Activated CD4-positive, alpha-beta T cell treated with anti-CD3 and anti-CD28 coated beads, Interleukin-2, Interleukin-6, amounts not matched to agents 100 ng/mL and 50 ng/mL, durations not matched to agents 16 hours and 8 hours (primary cell): ENCODE measurements around the gene ANO10.
"Not testable (repeated sequence)": the region's sequence is repeated elsewhere in the genome, so short reads cannot be mapped to it uniquely, and the experiment has no call there.

Experiments
- DNase-seq: peaks from one replicate; pipeline ENCODE4 v3.0.0-alpha.2; 2020

Gene ANO10

DNA sequence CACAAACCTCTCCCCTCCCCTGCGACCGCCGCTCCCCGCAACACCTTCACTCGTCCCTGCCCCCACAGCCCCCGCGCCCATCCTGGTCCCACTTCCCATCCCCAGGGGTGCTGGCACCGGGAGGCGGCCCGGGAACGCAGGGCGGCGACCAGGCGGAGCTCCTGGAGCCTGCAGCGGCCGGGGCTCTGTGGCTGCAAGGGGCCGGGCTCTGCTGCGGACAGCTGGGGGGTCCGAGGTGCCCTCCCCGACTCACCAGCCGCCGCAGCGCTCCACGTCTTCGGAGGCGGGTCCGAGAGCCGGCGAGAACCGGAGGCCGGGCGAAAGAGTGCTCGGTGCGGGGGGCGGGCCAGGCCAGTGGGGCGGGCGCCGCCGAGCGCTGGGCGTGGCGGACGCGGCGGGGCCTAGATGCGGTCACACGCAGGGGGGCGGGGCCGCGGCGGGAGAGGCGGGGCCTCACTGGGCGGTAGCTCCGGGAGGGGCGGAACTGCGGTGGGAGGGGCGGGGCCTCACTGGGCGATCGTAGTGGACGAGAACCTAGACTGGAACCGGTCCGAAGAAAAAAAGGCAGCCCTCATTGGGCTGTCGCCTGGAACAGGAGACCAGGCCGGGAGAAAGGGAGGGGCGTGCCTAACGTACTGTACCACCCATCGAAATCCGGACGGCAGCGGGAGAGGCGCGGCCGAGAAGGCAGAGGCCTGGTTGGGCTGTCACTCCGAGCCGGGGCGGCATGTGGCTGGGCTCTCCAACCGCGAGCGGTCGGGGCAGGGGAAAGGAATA lies at the start of gene ANO10:
Gene ANO10 (minus strand): TSS at position 356 of the 777 bp plus-strand sequence. CDS start 16,159 bp downstream, outside the sequence.
- peak; percentile 98 for DNase-seq

DNA sequence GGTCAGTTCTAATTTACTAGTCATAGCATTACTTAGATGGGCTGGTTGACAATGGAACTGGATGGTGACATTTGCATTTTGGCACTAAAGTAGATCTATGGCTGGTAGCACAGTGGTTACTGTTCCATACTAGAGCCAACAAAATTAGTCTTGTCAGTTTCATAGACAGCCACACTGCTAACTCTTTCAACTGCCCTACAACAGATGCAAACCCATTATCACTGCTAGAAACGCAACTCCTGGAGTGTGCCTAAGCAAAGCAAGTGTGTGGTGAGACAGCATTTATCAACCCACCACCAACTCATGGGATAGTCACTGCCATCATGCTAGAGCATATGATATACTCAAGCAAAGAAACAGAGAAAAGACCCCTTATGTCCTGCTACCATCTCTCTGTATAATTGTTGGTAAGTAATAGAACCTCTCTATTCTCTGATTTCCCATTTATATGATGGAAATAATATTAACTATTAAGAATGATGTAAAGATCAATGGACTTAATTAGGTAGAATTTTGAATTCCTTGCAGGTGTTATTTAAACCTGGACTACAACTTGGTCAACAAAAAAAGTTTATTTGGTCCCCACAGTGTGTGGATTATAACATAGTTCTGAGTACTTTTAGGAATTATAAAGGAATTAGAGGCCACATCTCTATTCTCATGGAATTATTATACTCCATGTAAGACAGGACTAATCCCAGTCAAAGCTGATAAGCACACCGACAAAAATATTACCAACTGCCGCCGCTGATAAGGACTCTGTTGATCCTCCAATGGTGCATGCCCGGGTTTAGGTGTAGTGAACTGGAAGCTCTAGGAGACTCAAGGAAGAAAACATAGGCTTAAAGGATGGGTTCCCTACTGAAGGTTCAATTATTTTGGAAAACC lies 49.1 kb upstream of the ANO10 start:
- DNase-seq: no peak

DNA sequence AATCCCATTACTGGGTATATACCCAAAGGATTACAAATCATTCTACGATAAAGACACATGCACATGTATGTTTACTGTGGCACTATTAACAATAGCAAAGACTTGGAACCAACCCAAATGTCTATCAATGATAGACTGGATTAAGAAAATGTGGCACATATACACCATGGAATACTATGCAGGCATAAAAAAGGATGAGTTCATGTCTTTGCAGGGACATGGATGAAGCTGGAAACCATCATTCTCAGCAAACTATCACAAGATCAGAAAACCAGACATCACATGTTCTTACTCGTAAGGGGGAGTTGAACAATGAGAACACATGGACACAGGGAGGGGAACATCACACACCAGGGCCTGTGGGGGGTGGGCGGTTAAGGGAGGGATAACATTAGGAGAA lies 43.2 kb upstream of the ANO10 start:
- DNase-seq: not testable (repeated sequence)

DNA sequence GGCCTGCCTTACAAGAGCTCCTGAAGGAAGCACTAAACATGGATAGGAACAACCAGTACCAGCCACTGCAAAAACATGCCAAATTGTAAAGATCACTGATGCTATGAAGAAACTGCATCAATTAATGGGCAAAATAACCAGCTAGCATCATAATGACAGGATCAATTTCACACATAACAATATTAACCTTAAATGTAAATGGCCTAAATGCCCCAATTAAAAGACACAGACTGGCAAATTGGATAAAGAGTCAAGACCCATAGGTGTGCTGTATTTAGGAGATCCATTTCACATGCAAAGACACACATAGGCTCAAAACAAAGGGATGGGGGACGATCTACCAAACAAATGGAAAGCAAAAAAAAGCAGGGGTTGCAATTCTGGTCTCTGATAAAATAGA lies 39.6 kb upstream of the ANO10 start:
- DNase-seq: not testable (repeated sequence)

GRCh38 chr3:43659250-43659880 lies 37.6 kb upstream of the ANO10 start:
- no peak for DNase-seq

- not testable (repeated sequence) for DNase-seq
These were observed 34.6 kb upstream of the ANO10 start for GRCh38 chr3:43656390-43656789.

DNA sequence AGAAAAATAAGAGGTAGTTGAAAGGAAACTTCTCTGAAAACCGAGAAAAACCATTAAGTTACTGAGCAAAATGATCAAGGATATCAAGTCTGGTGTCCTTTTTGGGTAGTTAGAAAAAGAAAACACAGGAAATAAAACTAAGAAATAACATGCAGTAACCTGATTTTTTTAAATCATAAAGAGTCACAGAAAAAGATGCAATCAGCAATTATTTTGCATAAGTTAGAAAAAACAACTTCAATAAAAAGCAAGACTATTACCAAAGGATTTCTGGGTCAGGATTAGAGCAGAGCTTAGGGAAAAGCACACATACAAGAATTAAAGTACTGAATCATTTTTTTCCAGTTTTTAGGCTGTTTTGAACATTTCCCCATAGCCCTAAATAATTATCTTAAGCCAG lies 28.5 kb upstream of the ANO10 start:
- no peak for DNase-seq

DNA sequence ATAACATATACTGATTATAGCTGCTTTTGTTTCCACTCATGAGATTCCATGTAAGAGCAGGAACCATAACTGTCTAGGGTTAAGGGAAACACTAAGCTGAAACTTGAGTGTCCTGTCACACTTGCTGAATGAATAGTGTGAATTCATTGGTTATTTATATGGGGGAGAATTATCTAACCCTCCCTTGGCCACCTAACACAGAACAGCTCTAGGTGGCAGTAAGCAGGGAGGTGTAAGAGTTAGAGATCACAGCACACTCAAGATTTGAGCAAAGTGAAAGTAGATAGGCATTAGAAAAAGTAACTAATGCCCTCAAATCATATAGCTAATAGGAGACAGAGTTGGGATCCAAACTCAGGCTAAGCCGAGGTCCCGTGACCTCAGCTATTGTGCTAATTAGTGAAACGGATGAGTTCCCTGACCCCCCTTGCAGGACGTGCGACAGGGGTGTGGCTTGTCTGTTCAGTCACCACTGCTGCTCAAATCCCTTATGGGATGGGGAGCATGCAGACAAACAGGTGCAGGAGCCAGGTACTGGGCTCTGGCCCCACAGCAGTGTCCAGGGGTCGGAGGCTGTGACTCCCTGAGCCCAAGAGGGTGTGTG lies 27.7 kb upstream of the ANO10 start:
- no peak for DNase-seq

DNA sequence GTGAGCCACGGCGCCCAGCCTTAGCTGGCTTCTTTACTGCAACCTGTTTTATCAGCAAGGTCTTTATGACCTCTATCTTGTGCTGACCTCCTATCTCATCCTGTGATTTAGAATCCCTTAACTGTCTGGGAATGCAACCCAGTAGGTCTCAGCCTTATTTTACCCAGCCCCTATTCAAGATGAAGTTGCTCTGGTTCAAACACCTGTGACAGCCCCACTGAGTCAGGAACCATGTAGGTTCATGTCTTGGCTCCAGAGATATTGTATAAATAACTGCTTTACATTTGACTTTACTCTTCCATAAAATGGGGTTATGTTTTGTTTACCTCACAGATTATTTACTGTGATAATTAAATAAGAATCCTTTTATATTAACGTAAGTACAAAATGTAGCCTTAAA lies 27.1 kb upstream of the ANO10 start:
- no peak for DNase-seq

GRCh38 chr3:43647331-43648166 lies 25.7 kb upstream of the ANO10 start:
- no peak for DNase-seq

DNA sequence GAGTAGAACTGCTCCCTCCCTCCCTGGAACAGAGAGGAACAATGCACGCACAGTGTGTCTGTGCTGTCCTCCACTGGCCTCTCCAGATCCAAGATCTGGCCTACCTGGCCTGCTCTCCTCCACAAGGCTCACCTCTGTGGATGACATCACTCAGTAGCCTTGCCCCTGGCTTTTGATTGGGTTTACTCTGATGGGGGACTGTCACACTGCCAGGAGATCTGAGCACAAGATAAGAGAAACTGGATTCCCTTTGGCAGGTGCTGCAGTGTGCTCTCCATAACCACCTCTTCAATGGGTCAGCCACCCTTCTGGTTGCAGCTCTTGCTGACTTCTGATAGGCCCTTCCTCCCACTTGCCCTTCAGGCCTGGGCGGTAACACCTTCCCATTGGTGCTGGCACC lies 22.6 kb upstream of the ANO10 start:
- DNase-seq: no peak

DNA sequence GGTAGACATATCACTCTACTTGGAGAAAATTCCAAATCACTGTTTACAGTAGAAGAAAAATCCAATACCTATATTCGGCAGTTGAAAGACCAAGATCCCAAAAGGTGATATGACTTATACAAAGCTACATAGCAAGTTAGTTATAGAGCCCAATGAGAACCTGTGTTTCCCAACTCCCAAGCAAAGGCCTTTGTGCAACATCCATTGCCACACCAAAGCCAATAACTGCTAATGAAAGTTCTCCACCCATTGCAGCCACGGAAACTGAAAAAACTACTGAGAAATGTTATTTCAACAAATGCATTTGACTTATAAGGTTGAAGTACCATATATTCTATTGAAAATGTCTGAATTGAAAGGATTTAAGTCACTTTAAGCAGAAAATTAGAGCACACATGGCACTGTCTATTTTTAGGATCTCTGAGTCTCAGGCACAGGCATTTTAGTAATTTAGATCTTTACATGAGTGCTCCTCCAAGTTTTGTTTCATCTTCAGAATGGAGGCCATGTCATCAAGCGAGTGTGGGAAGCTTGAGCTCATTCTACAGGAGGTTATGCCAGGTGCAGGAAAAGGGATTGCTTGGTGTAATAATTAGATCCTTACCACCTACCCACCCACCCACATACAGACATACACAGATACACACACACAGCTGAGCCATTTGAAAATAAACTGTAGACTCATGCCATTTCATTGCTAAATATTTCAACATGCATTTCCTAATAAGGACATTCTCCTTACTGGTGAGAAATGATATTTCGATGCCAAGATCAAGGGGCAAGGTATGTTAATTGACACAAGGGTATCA lies 19.7 kb upstream of the ANO10 start:
- DNase-seq: no peak

GRCh38 chr3:43640681-43641080 lies 18.9 kb upstream of the ANO10 start:
- no peak for DNase-seq

DNA sequence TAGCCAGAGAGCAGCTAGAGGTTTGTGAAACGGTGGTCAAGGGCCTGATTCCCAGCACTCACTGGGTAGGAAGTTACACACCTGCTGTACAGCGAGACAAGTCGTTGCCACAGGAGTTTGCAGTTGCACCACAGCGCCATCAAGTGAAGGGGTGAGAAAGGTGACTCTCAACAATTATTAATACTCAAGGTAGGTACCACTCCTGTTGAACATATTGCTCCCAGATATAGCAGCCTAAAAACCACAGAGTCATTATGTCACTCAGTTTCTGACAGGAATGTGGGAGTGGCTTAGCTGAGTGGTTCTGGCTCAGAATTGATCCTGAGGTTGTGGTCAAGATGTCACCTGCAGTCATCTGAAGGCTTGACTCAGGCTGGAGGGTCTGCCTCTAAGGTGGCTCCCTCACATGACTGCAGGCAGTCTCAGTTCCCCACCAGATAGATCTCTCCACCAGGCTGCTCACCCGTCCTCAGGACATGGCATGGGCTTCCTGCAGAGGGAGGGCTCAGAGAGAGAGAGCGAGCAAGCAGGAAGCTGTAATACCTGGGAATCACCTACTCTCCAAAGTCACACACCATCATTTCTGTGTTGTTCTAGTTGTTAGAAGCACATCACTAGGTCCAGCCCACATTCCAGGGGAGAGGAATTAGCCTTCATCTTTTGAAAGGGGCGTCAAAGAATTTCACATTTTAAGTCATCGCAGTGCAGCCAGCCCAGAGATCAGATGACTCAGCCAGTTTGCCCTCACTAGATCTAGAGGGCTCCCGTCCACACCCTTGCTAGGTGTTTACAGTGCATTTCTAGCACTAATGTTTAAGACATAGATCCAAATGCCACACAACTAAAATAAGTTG lies 17.0 kb upstream of the ANO10 start:
- peak; percentile 53 for DNase-seq

GRCh38 chr3:43637702-43638101 lies 15.9 kb upstream of the ANO10 start:
- no peak for DNase-seq

DNA sequence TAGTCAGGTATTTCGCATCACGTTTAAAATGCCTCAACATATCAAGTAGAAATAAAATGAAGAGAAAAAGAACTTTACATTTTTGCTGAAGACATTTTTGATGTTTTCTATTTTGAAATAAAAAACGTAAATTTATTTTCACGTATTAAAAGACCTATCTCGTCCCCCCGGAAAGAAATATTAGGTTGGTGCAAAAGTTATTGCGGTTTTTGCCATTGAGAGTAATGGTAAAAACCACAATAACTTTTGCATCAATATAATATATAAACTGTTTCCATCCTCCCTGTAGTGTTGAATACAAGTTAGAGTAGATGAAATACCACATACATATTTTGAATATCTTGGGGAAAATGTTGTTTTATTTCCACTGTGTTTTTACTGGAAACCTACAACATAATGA lies 11.2 kb upstream of the ANO10 start:
- no peak for DNase-seq

DNA sequence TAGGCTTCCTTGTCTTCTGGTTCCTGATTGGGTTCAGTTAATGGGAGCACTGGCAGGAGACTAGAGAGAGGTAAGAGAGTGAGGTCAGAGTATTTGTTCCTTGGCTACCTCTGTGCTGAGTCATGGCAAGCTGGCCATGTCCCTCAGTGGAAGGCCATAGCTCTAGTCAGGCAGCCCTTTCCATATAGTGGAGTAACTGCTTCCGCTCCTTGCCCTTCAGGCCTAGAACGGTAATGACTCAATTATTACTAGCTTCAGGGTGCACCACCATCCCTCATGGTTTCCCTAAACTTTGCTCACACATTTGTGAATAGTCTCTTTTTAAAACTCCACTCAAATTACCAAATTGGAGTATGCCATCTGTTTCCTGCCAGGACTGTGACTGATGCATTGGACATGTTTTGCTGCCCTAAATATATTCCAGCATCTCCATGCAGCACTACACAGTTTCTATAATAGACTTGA lies 10.5 kb upstream of the ANO10 start:
- no peak for DNase-seq

GRCh38 chr3:43629741-43630140 lies 7.9 kb upstream of the ANO10 start:
- no peak for DNase-seq

DNA sequence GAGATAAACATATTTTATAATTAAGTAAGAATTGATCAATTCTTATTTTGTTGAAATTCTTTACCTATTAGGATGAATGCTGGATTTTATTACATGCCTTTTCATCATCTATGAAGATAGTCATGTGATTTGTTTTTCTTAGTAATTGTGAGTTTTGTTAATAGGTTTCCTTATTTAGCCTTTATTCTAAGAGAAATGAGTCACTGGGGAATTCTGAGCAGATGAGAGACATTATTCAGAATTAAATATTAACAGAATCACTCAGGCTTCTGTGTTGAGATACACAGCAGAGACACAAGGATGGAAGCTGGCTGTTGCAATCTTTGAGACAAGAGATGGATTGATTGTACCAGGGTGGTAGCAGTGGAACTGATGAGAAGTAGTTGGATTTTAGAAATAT lies 7.4 kb upstream of the ANO10 start:
- peak; percentile 11 for DNase-seq

DNA sequence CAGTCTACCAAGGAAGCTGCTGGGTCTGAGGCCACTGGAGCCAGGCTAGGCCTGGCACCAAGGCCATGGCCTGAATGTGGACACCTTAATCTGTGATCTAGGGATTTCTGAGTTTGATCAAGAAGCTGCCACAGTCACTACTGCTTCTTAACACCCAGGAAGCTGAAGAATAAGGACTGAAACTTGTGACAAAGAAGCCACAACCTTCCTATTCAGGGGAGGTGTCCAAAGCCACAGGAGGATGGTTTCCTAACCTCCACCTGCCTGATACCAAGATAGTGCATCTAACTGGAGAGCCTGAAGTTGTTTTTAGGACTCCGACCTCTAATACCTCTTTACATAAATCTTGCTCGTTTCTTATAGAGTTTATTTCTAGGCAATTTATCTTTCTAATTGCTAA lies 5.5 kb upstream of the ANO10 start:
- DNase-seq: peak; percentile 54
